ENCODE results near the gene GRM7. TPM values are rescaled to one million over a fixed set of nuclear protein-coding genes. Genes with fewer than 3 reads are reported as not detected.

Gene GRM7
- total and polyA plus RNA-seq, 2 of the 4 experiments (the other 2 are of a cell fraction), result not detected

- TF ChIP-seq CTCF (conservative IDR thresholded peaks at IDR 0.05; ENCODE audit: low read depth, low read length) (no peak), MXI1 (IDR thresholded peaks at IDR 0.05; ENCODE audit: borderline replicate concordance, low read depth, low read length) (no peak), RCOR1 (IDR thresholded peaks at IDR 0.05; ENCODE audit: insufficient replicate concordance, low read length) (no peak), BHLHE40 (IDR thresholded peaks at IDR 0.05; ENCODE audit: low read depth, low read length) (no peak), CHD1 (IDR thresholded peaks at IDR 0.05; ENCODE audit: low read depth, low read length) (no peak), ELK1 (IDR thresholded peaks at IDR 0.05; ENCODE audit: borderline replicate concordance, low read depth, low read length) (no peak), RFX5 (IDR thresholded peaks at IDR 0.05; ENCODE audit: low read depth, low read length) (no peak), MAZ (IDR thresholded peaks at IDR 0.05; ENCODE audit: borderline replicate concordance, low read depth, low read length) (no peak), SMC3 (IDR thresholded peaks at IDR 0.05; ENCODE audit: low read depth, low read length) (no peak), RAD21 (IDR thresholded peaks at IDR 0.05; ENCODE audit: low read length) (no peak), USF2 (IDR thresholded peaks at IDR 0.05; ENCODE audit: low read depth, low read length) (no peak), FOS (IDR thresholded peaks at IDR 0.05; ENCODE audit: low read depth, low read length) (no peak), POLR2A (IDR thresholded peaks at IDR 0.05; ENCODE audit: low read depth, low read length) (no peak), NFE2L2 (IDR thresholded peaks at IDR 0.05; ENCODE audit: low read depth, low read length) (no peak)
- H3K23ac ChIP-seq (ENCODE audit: low read depth, low read length), result no peak overlapping the region
- H3K4me3 ChIP-seq (ENCODE audit: insufficient read depth, low read depth, low read length), result no peak overlapping the region
- POLR2A ChIA-PET (ENCODE audit: unreplicated experiment), result no interaction called here
- ATAC-seq (ENCODE audit: low read depth), result no peak
- H3K4me1 ChIP-seq (ENCODE audit: control insufficient read depth, insufficient read depth, low read length), result no peaks in the 10 kb centered on the region
- no peak overlapping the region for H3K18ac ChIP-seq (ENCODE audit: low read depth, low read length)
- H3K14ac ChIP-seq (replicated peaks; ENCODE audit: low read depth, low read length), result no peak overlapping the region
- no peak overlapping the region for H3K56ac ChIP-seq (ENCODE audit: extremely low read depth, insufficient read depth, low read length)
- no peak overlapping the region for H3K4ac ChIP-seq (ENCODE audit: low read depth, low read length)
- H2BK120ac ChIP-seq (ENCODE audit: low read depth, low read length), result no peak overlapping the region
- no peak for DNase-seq
- H4K91ac ChIP-seq (ENCODE audit: insufficient read depth, low read depth, low read length), result no peak overlapping the region
- H3K36me3 ChIP-seq (ENCODE audit: control insufficient read depth, insufficient read depth, low read length), result no peaks in the 10 kb centered on the region
- H3K27ac ChIP-seq (ENCODE audit: insufficient read depth, low read length), result no peak overlapping the region
- no peak overlapping the region for H3K9ac ChIP-seq (ENCODE audit: low read depth, low read length)
- H3K27me3 ChIP-seq (ENCODE audit: control insufficient read depth, insufficient read depth, low read length), result no peaks in the 10 kb centered on the region
- CTCF ChIA-PET, result no interaction called here
- H3K9me1 ChIP-seq (ENCODE audit: insufficient read depth, low read length), result no peaks in the 10 kb centered on the region
- H2BK15ac ChIP-seq (ENCODE audit: low read depth, low read length), result no peak overlapping the region
- intact Hi-C loops (cut with micrococcal nuclease) (no loop called here), in situ Hi-C loops (cut with MboI; ENCODE audit: low sequenced_read_pairs) (no loop called here), dilution Hi-C loops (cut with HindIII; ENCODE audit: low sequenced_read_pairs, unreplicated experiment) (no loop called here)
- H4K8ac ChIP-seq (ENCODE audit: low read depth in 2 of 2, low read length in 2 of 2), result no peak overlapping the region
- H3K4me2 ChIP-seq (ENCODE audit: low read depth, low read length), result no peak overlapping the region
- H4K5ac ChIP-seq (ENCODE audit: low read depth, low read length), result no peak overlapping the region
- no peak overlapping the region for H2BK5ac ChIP-seq (ENCODE audit: low read depth, low read length, poor library complexity, severe bottlenecking)
- H2BK20ac ChIP-seq (ENCODE audit: low read depth, low read length), result no peak overlapping the region
- H3K79me1 ChIP-seq (ENCODE audit: low read depth in 1 of 2, low read length in 2 of 2), result no peaks in the 10 kb centered on the region
- no peak overlapping the region for H2AK5ac ChIP-seq (ENCODE audit: low read depth, low read length)
- no TSS peak for BruUV-seq (replicated peaks)
- no peak overlapping the region for H2AFZ ChIP-seq (replicated peaks; ENCODE audit: low read length, poor library complexity)
- peaks cover 14% of the 10 kb centered on the region for H3K9me3 ChIP-seq (ENCODE audit: control insufficient read depth, insufficient read depth, low read length)
- no peaks in the 10 kb centered on the region for H4K20me1 ChIP-seq (ENCODE audit: insufficient read depth, low read length)
- H2AK9ac ChIP-seq (replicated peaks; ENCODE audit: low read depth, low read length, poor library complexity), result no peak overlapping the region
Measured at GRCh38 chr3:7640787-7641186, 779.9 kb downstream of the GRM7 start.

Measured in IMR-90 (cell line).